22Rv1 (cell line): ENCODE measurements around the gene HRH3.

Experiments used
- H3K27ac ChIP-seq: fragments of 450-650 bp; 2 replicates; pipeline ENCODE4 v1.5.1; 2017
- CTCF ChIP-seq: fragments of 450-650 bp; IDR thresholded peaks from 2 replicates; pipeline ENCODE4 v1.5.1; 2017; ENCODE audit warnings: mild to moderate bottlenecking
- ZFX ChIP-seq: fragments of 450-650 bp; IDR thresholded peaks from 2 replicates; pipeline ENCODE4 v1.6.1; 2017; ENCODE audit warnings: antibody characterized with exemption, borderline replicate concordance

The HRH3 gene

GRCh38 chr20:62186887-62187866, 32.9 kb downstream of the HRH3 start:
- H3K27ac ChIP-seq, result no peak overlapping the region
- TF ChIP-seq ZFX, result no peak
- no peak for TF ChIP-seq CTCF

GRCh38 chr20:62186096-62186426, 34.0 kb downstream of the HRH3 start:
- H3K27ac ChIP-seq, result no peak overlapping the region
- TF ChIP-seq CTCF (no peak), ZFX (no peak)

- H3K27ac ChIP-seq, result peak overlapping the region; percentile 86
- no peak for TF ChIP-seq ZFX
- TF ChIP-seq CTCF, result no peak
These were observed 36.5 kb downstream of the HRH3 start for GRCh38 chr20:62183426-62184142.

- TF ChIP-seq CTCF, result no peak
- peak within 1 kb of the TSS; percentile 86 for H3K27ac ChIP-seq
These were observed 37.3 kb downstream of the HRH3 start, which contains the start of gene MTG2 for GRCh38 chr20:62182469-62183425. TSS of gene MTG2 (plus strand) at chr20:62183028. CDS start at chr20:62193421, 10,393 bp downstream.

- H3K27ac ChIP-seq, result peak overlapping the region; percentile 86
- TF ChIP-seq CTCF (no peak), ZFX (no peak)
These were observed 38.3 kb downstream of the HRH3 start for GRCh38 chr20:62181808-62182207.

- H3K27ac ChIP-seq, result no peak overlapping the region
- TF ChIP-seq CTCF (no peak), ZFX (no peak)
These were observed 40.9 kb downstream of the HRH3 start for GRCh38 chr20:62179162-62179504.
